Endodermal cell (in vitro differentiated cells): ENCODE results near the gene FUBP3. TPM values are rescaled to one million over a fixed set of nuclear protein-coding genes. Genes with fewer than 3 reads are reported as not detected.

Experiments used
- DNase-seq: peaks from one replicate; pipeline ENCODE4 v3.0.0-alpha.2; 2017
- H3K27ac ChIP-seq: 2 replicates; pipeline ENCODE4 v1.5.1; 2013; ENCODE audit warnings: mild to moderate bottlenecking, low read depth, low read length, moderate library complexity
- H3K27me3 ChIP-seq: 2 replicates; pipeline ENCODE4 v1.6.1; 2013; ENCODE audit warnings: mild to moderate bottlenecking, low read length, moderate library complexity; ENCODE audit not compliant: insufficient read depth, control insufficient read depth, poor library complexity, severe bottlenecking
- H3K36me3 ChIP-seq: 2 replicates; pipeline ENCODE4 v1.7.0; 2013; ENCODE audit warnings: mild to moderate bottlenecking, low read length, moderate library complexity; ENCODE audit not compliant: control insufficient read depth, insufficient read depth
- H3K4me1 ChIP-seq: one replicate; pipeline ENCODE4 v1.7.0; 2013; ENCODE audit warnings: low read length; ENCODE audit not compliant: control insufficient read depth, insufficient read depth
- H3K4me3 ChIP-seq: 2 replicates; pipeline ENCODE4 v1.5.1; 2013; ENCODE audit warnings: mild to moderate bottlenecking, low read length, moderate library complexity
- H3K9ac ChIP-seq: 2 replicates; pipeline ENCODE4 v1.6.1; 2013; ENCODE audit warnings: mild to moderate bottlenecking, low read length, moderate library complexity; ENCODE audit not compliant: poor library complexity, severe bottlenecking; ENCODE audit errors: extremely low read depth
- H3K9me3 ChIP-seq: 2 replicates; pipeline ENCODE4 v1.6.1; 2013; ENCODE audit warnings: mild to moderate bottlenecking, low read length, moderate library complexity; ENCODE audit not compliant: control insufficient read depth
- H3K27ac Mint-ChIP-seq: 2 replicates; pipeline ENCODE4 v1.8.0; 2020; ENCODE audit warnings: mixed read lengths
- H3K27me3 Mint-ChIP-seq: 2 replicates; pipeline ENCODE4 v1.8.0; 2021; ENCODE audit warnings: mild to moderate bottlenecking, mixed read lengths; ENCODE audit not compliant: insufficient read depth
- H3K36me3 Mint-ChIP-seq: 2 replicates; pipeline ENCODE4 v1.8.0; 2020; ENCODE audit warnings: low read depth, mixed read lengths
- H3K4me1 Mint-ChIP-seq: 2 replicates; pipeline ENCODE4 v1.8.0; 2020; ENCODE audit warnings: mixed read lengths
- H3K4me3 Mint-ChIP-seq: 2 replicates; pipeline ENCODE4 v1.8.0; 2020; ENCODE audit warnings: mild to moderate bottlenecking, moderate library complexity, mixed read lengths
- H3K9me3 Mint-ChIP-seq: 2 replicates; pipeline ENCODE4 v1.8.0; 2020; ENCODE audit warnings: mild to moderate bottlenecking, mixed read lengths
- CTCF ChIP-seq: fragments of 200-600 bp; sonication (generic); conservative IDR thresholded peaks from 2 replicates; pipeline ENCODE4 v1.5.0; 2021; ENCODE audit warnings: antibody characterized with exemption, mild to moderate bottlenecking
- whole genome bisulfite sequencing, 2 experiments: methylation state at CpG; one replicate each; pipeline versions ENCODE4 v1.1.5 to v1.1.7; 2013; ENCODE audit warnings: missing lambda C conversion rate in 2 of 2, mixed read lengths in 1 of 2; ENCODE audit not compliant: insufficient coverage in 1 of 2, insufficient read length in 1 of 2; 5-methylcytosine and 5-hydroxymethylcytosine counted together
- total RNA-seq, 2 donors: library from RNA; stranded (reverse); fragmentation: NEBNext Ultra II Directional in 1 of 2; extraction: Animal tissue kit (Norgen Biotek cat#: 25700) in 1 of 2; gene quantifications; 2 replicates in 1 of 2; 3 replicates in 1 of 2; pipeline ENCODE4 v1.2.1, GENCODE V29; 2021

FUBP3 gene
- total RNA-seq, 2 donors from 2014 or later = 74.3 to 76.3 TPM

- TF ChIP-seq CTCF = no peak
- H3K36me3 ChIP-seq = peaks cover 44% of the 10 kb centered on the region
- no peaks in the 10 kb centered on the region for H3K9me3 ChIP-seq
- H3K27ac ChIP-seq = no peak overlapping the region
- H3K27me3 ChIP-seq = no peaks in the 10 kb centered on the region
- no peak overlapping the region for H3K4me3 ChIP-seq
- no peak overlapping the region for H3K4me3 Mint-ChIP-seq
- peaks cover 7% of the 10 kb centered on the region for H3K4me1 ChIP-seq
- no peak overlapping the region for H3K9ac ChIP-seq
- peaks cover 7% of the 10 kb centered on the region for H3K4me1 Mint-ChIP-seq
- no peaks in the 10 kb centered on the region for H3K27me3 Mint-ChIP-seq
- DNase-seq = no peak
- H3K9me3 Mint-ChIP-seq = no peaks in the 10 kb centered on the region
- H3K27ac Mint-ChIP-seq = no peak overlapping the region
- WGBS, 2 experiments = 97 to 98% methylated on average over 4 of the region's 4 CpGs
- peaks cover 35% of the 10 kb centered on the region for H3K36me3 Mint-ChIP-seq
Observed at GRCh38 chr9:130583271-130583670, 3.9 kb downstream of the FUBP3 start.

- Mint-ChIP-seq H3K36me3 (peaks cover 31% of the 10 kb centered on the region), H3K27ac (no peak overlapping the region), H3K9me3 (no peaks in the 10 kb centered on the region), H3K4me1 (peaks cover 4% of the 10 kb centered on the region), H3K4me3 (no peak overlapping the region), H3K27me3 (no peaks in the 10 kb centered on the region)
- TF ChIP-seq CTCF = no peak
- H3K4me1 ChIP-seq = no peaks in the 10 kb centered on the region
- no peak overlapping the region for H3K9ac ChIP-seq
- H3K4me3 ChIP-seq = no peak overlapping the region
- 94 to 96% methylated on average over 2 to 3 of the region's 3 CpGs for WGBS, 2 experiments
- H3K36me3 ChIP-seq = peaks cover 27% of the 10 kb centered on the region
- no peaks in the 10 kb centered on the region for H3K9me3 ChIP-seq
- no peaks in the 10 kb centered on the region for H3K27me3 ChIP-seq
- no peak for DNase-seq
- H3K27ac ChIP-seq = no peak overlapping the region
Observed at GRCh38 chr9:130587921-130588320, 8.5 kb downstream of the FUBP3 start.

GRCh38 chr9:130588416-130588815, 9.0 kb downstream of the FUBP3 start:
- no peaks in the 10 kb centered on the region for H3K9me3 Mint-ChIP-seq
- no peak overlapping the region for H3K27ac ChIP-seq
- TF ChIP-seq CTCF = no peak
- WGBS, 2 experiments = 95 to 98% methylated on average over 2 to 4 of the region's 4 CpGs
- no peak overlapping the region for H3K27ac Mint-ChIP-seq
- H3K36me3 Mint-ChIP-seq = peaks cover 27% of the 10 kb centered on the region
- peaks cover 22% of the 10 kb centered on the region for H3K36me3 ChIP-seq
- H3K27me3 Mint-ChIP-seq = no peaks in the 10 kb centered on the region
- no peak overlapping the region for H3K4me3 ChIP-seq
- H3K4me1 Mint-ChIP-seq = peaks cover 9% of the 10 kb centered on the region
- H3K4me1 ChIP-seq = no peaks in the 10 kb centered on the region
- H3K4me3 Mint-ChIP-seq = no peak overlapping the region
- no peaks in the 10 kb centered on the region for H3K27me3 ChIP-seq
- DNase-seq = no peak
- no peak overlapping the region for H3K9ac ChIP-seq
- H3K9me3 ChIP-seq = no peaks in the 10 kb centered on the region
